HepG2 (cell line): ENCODE data around the gene TBCE. TPM values are rescaled to one million over a fixed set of nuclear protein-coding genes. Genes with fewer than 3 reads are reported as not detected.

Source experiments
- E2F1 ChIP-seq: sonication (generic); formaldehyde crosslinking; IDR thresholded peaks from 2 replicates; pipeline ENCODE4 v1.5.0; 2020; ENCODE audit warnings: missing genetic modification reagents
- ETV5 ChIP-seq: IDR thresholded peaks from 2 replicates; pipeline ENCODE4 v1.6.1; 2018; ENCODE audit warnings: missing biosample characterization, missing genetic modification reagents, inconsistent platforms, borderline replicate concordance
- FOSL2 ChIP-seq: sonication (generic); formaldehyde crosslinking; IDR thresholded peaks from 2 replicates; pipeline ENCODE4 v1.4.0; 2020; ENCODE audit warnings: missing genetic modification reagents
- HOXA7 ChIP-seq: sonication (generic); formaldehyde crosslinking; IDR thresholded peaks from 2 replicates; pipeline ENCODE4 v1.8.1; 2022; ENCODE audit warnings: mild to moderate bottlenecking, missing genetic modification reagents, moderate library complexity
- NFAT5 ChIP-seq: sonication (generic); formaldehyde crosslinking; IDR thresholded peaks from 2 replicates; pipeline ENCODE4 v1.4.0; 2020; ENCODE audit warnings: missing genetic modification reagents
- SAP130 ChIP-seq: IDR thresholded peaks from 2 replicates; pipeline ENCODE4 v1.6.1; 2016; ENCODE audit warnings: low read depth
- polyA plus RNA-seq, 8 experiments: library from polyadenylated mRNA; depleted of rRNA in 3 of 8; stranded (reverse) in 7 of 8; unstranded in 1 of 8; fragments of >200 nt; fragmentation: Illumina TruSeq in 4 of 8; extraction: Trizol in 4 of 8; gene quantifications; 2 replicates each; pipeline versions ENCODE4 v1.2.1 to v1.2.3, GENCODE V29; 2011 to 2016; ENCODE audit warnings: low read depth in 4 of 8, missing spikeins in 1 of 8, mixed read lengths in 1 of 8; ENCODE audit not compliant: insufficient read depth in 1 of 8
- total RNA-seq, 5 experiments: library from RNA; depleted of rRNA; stranded (reverse); fragments of >200 nt; fragmentation: Illumina TruSeq; extraction: Trizol; gene quantifications; 2 replicates each; pipeline ENCODE4 v1.2.3, GENCODE V29; 2016; ENCODE audit warnings: low read depth in 1 of 5

Gene TBCE
- total and polyA plus RNA-seq, 2 of the 13 experiments (the other 11 are each of a cell fraction or from before 2014, with no cell fraction given) = 25.6 to 31.1 TPM

GRCh38 chr1:235408503-235408960 lies 41.3 kb downstream of the TBCE start (continued):
- TF ChIP-seq NFAT5 (no peak), FOSL2 (peak; percentile 63), ETV5 (peak; percentile 25; the same call in 1 of the 2 replicates), HOXA7 (no peak), SAP130 (CRISPR knock-in tag) (peak; percentile 58), E2F1 (CRISPR knock-in tag) (0 out of 2 replicates have a peak, but pooled peaks have one; percentile 8)
